AG09309 (cell line): ENCODE measurements around the gene ADSS1.

Source experiments
- DNase-seq: peaks from one replicate; pipeline ENCODE4 v3.0.0-alpha.2; 2010; ENCODE audit warnings: low read depth
- H3K4me3 ChIP-seq: 2 replicates; pipeline ENCODE4 v1.5.1; 2011; ENCODE audit warnings: mild to moderate bottlenecking, low read depth, low read length, moderate library complexity; ENCODE audit not compliant: control insufficient read depth
- CTCF ChIP-seq: IDR thresholded peaks from 2 replicates; pipeline ENCODE4 v1.5.1; 2011; ENCODE audit warnings: mild to moderate bottlenecking, low read depth, low read length, inconsistent platforms; ENCODE audit not compliant: insufficient read depth, control insufficient read depth; ENCODE audit errors: missing control alignments

The ADSS1 gene

DNA sequence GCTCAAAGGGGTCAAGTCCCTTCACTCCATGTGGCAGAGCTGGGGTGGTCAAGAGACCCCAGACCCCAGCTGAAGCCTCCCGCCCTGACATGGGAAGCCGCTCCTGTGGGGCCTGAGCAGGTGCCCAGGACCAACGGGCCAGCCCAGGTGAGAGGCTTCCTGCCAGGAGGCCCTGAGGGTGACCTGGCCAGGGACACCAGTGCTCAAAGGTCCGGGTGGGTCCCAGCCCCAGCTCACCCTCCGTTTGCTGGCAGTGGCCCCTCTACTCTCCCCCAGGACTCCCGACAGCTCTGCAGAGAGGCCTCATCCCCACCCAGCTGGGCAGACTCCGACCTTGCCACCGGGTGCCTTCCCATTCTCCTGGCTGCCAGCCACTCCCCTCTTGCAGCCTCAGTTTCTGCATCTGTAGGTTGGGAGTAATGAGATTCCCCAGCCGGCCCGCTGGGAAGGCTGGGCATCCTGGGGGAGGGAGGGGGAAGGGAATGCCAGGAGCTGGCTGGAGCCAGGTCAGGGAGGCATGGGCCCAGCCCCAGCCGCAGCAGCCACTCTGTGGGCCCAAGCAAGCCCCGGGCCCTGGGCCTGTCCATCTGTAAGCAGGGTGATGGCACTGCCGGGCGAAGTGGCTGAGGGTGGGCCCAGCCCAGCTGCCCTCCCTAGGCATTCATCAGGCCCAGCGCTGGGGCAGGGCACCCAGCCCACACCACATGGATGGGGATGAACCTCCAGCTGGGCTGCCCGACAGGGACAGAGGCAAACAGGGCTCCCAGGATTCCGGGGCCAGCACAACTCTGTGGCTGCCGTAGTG is 44.9 kb upstream of the ADSS1 start:
- DNase-seq: no peak
- H3K4me3 ChIP-seq: no peak overlapping the region
- no peak for TF ChIP-seq CTCF

DNA sequence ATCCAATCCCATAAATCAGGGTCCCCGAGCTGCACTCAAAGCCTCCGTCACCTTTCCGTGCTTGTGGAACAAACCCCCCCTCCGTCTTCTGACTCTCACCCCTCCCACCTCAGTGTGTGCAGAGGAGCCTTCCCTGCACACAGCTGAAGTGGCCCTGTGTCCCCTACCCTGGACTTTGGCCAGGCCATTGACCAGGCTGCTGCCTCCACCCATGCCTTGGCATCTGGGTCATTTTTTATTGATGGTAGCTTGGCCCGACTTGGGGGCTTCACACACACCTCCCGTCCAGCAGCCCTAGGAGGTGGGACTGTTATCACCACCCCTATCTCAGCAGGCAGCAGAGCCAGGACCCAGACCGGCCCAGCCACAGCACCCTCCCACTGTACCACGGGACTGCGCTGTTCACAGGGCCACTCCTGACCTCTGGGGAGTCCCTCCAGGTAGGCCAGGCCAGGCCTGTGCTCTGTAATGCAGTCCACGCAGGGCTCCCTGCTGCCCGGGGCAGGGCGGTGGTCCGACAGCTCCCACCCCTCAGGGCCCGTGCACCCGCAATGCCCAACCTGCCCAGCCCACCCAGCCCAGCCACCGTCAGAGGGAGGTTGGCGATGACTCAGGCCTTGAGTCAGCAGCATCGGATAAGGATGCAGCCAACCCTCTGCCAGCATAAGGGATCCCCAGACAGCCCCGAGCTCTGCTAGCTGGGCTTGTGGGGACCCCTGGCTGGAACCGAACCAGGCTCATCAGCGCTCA is 43.8 kb upstream of the ADSS1 start:
- TF ChIP-seq CTCF: no peak
- DNase-seq: peak; percentile 34
- H3K4me3 ChIP-seq: no peak overlapping the region

GRCh38 chr14:104680806-104681688 is 43.0 kb upstream of the ADSS1 start:
- DNase-seq: peak; percentile 37
- H3K4me3 ChIP-seq: peak overlapping the region; percentile 30

DNA sequence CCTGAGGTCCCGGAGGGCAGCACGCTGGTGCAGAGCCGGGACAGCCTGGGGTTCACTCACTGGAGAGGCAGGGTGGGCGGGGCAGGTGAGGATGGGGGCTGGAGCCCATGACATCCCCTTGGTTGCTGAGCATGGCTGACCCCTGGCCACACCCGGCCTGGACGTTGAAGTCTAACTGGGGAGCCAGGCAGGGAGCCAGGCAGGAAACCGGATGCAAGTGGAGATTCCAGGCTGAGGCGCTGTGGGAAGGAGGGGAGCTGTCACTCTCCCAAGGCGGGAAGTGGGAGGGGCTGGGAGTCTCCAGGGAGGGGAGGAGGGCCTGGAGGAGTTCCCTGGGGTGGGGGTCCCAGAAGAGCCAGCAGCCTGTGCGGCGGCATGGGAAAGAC is 42.3 kb upstream of the ADSS1 start:
- DNase-seq: peak; percentile 38
- H3K4me3 ChIP-seq: peak overlapping the region; percentile 30
- TF ChIP-seq CTCF: no peak

More at GRCh38 chr14:104680806-104681688, 43.0 kb upstream of the ADSS1 start:
- peak; percentile 31 for TF ChIP-seq CTCF

DNA sequence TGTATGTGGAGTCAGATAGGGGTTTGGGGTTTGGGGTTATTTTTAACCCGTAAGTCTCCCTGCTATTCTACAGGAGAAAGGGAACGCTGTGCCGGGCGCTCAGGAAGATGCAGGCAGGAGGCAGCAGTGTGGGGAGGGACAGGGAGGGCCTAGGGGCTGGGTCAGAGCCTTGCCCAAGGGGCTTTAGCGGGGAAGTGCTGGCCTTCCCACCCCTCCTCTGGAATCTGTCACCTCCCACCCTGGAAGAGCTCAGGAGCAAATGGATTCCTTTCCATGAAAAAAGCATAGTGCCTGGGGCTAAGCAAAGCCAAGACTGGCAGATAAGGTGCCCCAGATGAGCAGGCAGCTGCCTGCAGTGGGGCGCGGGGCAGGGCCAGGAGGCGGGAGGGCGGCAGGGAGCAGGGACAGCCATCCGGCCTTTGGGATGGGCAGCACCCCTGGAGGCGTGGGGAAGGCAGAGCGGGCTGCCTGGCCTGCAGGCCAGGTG is 41.9 kb upstream of the ADSS1 start:
- peak overlapping the region; percentile 30 for H3K4me3 ChIP-seq
- DNase-seq: no peak

More for the DNA sequence above, 41.9 kb upstream of the ADSS1 start:
- TF ChIP-seq CTCF: no peak
